AG04449 (cell line): ENCODE data around the gene NTM.
"Not testable (repeated sequence)": the region's sequence is repeated elsewhere in the genome, so short reads cannot be mapped to it uniquely, and the experiment has no call there.

Source experiments
- CTCF ChIA-PET: fragments of 350-600 bp; formaldehyde crosslinking; extraction: SDS; loops from one replicate; lab custom pipeline; 2021; ENCODE audit warnings: antibody characterized with exemption; lab: Yijun Ruan, JAX
- POLR2A ChIA-PET: fragments of 400-600, 350-600 bp; formaldehyde crosslinking; extraction: SDS; loops from one replicate; lab custom pipeline; 2020; ENCODE audit warnings: antibody characterized with exemption, inconsistent platforms; lab: Yijun Ruan, JAX
- DNase-seq: peaks from one replicate; pipeline ENCODE4 v3.0.0-alpha.2; 2010; ENCODE audit warnings: low read depth, low spot score
- H3K4me3 ChIP-seq: 2 replicates; pipeline ENCODE4 v1.5.1; 2011; ENCODE audit warnings: low read depth, mild to moderate bottlenecking, control low read depth, low read length
- CTCF ChIP-seq: IDR thresholded peaks from one replicate; pipeline ENCODE4 v1.5.1; 2011; ENCODE audit warnings: mild to moderate bottlenecking, moderate library complexity, low read length, control low read depth, inconsistent platforms; ENCODE audit not compliant: insufficient read depth; ENCODE audit errors: missing control alignments

The NTM gene

GRCh38 chr11:132311703-132312102 is 941.3 kb downstream of the NTM start:
- POLR2A ChIA-PET = no interaction called here
- CTCF ChIA-PET = interaction anchor here (0.9 to 5.6 kb wide), 12 partner anchors 11 to 753 kb away, joined by 3 to 65 read pairs (median 4); no protein-coding TSS in a partner anchor
- no peak for DNase-seq
- TF ChIP-seq CTCF = no peak
- no peak overlapping the region for H3K4me3 ChIP-seq

GRCh38 chr11:132312161-132312560 is 941.7 kb downstream of the NTM start:
- no peak for DNase-seq
- ChIA-PET POLR2A (no interaction called here), CTCF (interaction anchor here (0.8 to 5.6 kb wide), 19 partner anchors 8 to 752 kb away, joined by 3 to 65 read pairs (median 3); no protein-coding TSS in a partner anchor)
- no peak for TF ChIP-seq CTCF
- no peak overlapping the region for H3K4me3 ChIP-seq

GRCh38 chr11:132312701-132313111 is 942.3 kb downstream of the NTM start:
- peak; percentile 52 for TF ChIP-seq CTCF
- DNase-seq = no peak
- no peak overlapping the region for H3K4me3 ChIP-seq
- POLR2A ChIA-PET = no interaction called here
- CTCF ChIA-PET = interaction anchor here (0.7 to 5.6 kb wide), 20 partner anchors 8 to 752 kb away, joined by 3 to 65 read pairs (median 4); no protein-coding TSS in a partner anchor

GRCh38 chr11:132314911-132315455 is 944.6 kb downstream of the NTM start:
- H3K4me3 ChIP-seq = no peak overlapping the region
- TF ChIP-seq CTCF = no peak
- POLR2A ChIA-PET = no interaction called here
- CTCF ChIA-PET = interaction anchor here (0.6 to 5.6 kb wide), 5 partner anchors 11 to 447 kb away, joined by 3 to 65 read pairs (median 3); no protein-coding TSS in a partner anchor
- DNase-seq = no peak

GRCh38 chr11:132315696-132316095 is 945.3 kb downstream of the NTM start:
- ChIA-PET CTCF (interaction anchor here (1.1 to 1.5 kb wide), 3 partner anchors 11 to 448 kb away, joined by 3 to 4 read pairs (median 3); no protein-coding TSS in a partner anchor), POLR2A (no interaction called here)
- no peak overlapping the region for H3K4me3 ChIP-seq
- TF ChIP-seq CTCF = no peak
- DNase-seq = no peak

GRCh38 chr11:132318421-132319157 is 948.2 kb downstream of the NTM start:
- peak; percentile 21 for DNase-seq
- ChIA-PET CTCF (no interaction called here), POLR2A (no interaction called here)
- H3K4me3 ChIP-seq = no peak overlapping the region
- no peak for TF ChIP-seq CTCF

GRCh38 chr11:132319419-132319818 is 949.0 kb downstream of the NTM start:
- DNase-seq, POLR2A ChIA-PET, H3K4me3 ChIP-seq, CTCF ChIA-PET: not testable (repeated sequence)
